GM12865 (cell line): ENCODE data around the gene CRB1.

Experiments used
- DNase-seq: peaks from one replicate; pipeline ENCODE4 v3.0.0; 2010; ENCODE audit warnings: low read depth
- H3K4me3 ChIP-seq: 2 replicates; pipeline ENCODE4 v1.5.1; 2011; ENCODE audit warnings: mild to moderate bottlenecking, low read depth, low read length, control low read depth
- CTCF ChIP-seq: IDR thresholded peaks from 2 replicates; pipeline ENCODE4 v1.5.1; 2011; ENCODE audit warnings: low read length, control low read depth, low read depth, inconsistent platforms; ENCODE audit not compliant: insufficient read depth; ENCODE audit errors: missing control alignments

The CRB1 gene

DNA sequence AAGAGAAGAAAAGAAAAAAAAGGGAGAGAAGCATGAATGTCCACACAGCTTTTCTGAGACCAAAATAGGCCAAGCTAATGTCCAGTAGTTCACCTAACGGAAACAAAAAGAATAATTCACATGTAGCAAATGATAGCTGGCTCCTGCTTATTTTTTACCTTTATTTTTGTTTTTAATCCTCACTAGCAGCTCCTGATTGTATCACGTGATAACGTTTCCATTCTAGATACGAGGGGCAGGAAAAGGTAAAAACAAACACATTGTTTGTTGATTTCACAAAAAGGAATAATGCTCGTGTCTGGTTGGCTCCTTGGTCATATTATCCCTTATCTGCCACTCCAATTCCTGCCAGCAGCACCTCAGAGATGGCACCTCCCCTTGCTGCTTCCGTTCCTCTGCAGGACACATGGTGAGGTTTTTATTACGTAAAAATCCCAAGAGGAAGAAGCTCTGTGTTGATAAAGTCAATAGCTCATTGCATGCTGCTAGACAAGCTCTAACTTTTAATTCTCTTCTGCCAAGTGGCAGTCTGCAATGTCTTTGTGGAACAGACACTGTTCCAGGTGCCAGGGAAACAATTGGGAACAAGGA is 201.7 kb downstream of the CRB1 start:
- H3K4me3 ChIP-seq, result no peak overlapping the region
- no peak for TF ChIP-seq CTCF
- no peak for DNase-seq

- no peak for DNase-seq
- no peak for TF ChIP-seq CTCF
- H3K4me3 ChIP-seq, result no peak overlapping the region
These were observed 202.3 kb downstream of the CRB1 start for GRCh38 chr1:197470330-197470729.

- H3K4me3 ChIP-seq, result no peak overlapping the region
These were observed 203.4 kb downstream of the CRB1 start for GRCh38 chr1:197471248-197471985.

GRCh38 chr1:197472141-197472540 is 204.1 kb downstream of the CRB1 start:
- no peak for TF ChIP-seq CTCF
- H3K4me3 ChIP-seq, result no peak overlapping the region

More at GRCh38 chr1:197471248-197471985, 203.4 kb downstream of the CRB1 start:
- no peak for DNase-seq
- no peak for TF ChIP-seq CTCF

DNA sequence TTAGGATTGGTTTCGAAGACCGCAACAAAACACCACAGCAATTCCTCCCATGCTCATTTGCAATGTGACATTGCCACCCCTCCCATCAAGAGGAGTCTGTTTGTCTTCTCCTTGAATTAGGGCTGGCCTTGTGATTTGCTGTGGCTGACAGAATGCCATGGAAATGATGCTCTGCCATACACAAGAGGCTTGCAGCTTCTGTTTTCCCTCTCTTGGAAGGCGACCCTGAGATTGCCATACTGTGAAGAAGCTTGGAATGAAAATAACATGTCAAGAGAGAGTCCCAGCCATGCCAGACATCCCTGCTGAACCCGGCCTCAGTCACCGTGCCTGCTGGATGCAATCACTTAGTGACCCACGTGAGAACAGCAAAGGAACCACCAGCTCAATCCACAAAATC is 212.4 kb downstream of the CRB1 start:
- DNase-seq, result no peak
- TF ChIP-seq CTCF, result no peak
- H3K4me3 ChIP-seq, result no peak overlapping the region

More at GRCh38 chr1:197472141-197472540, 204.1 kb downstream of the CRB1 start:
- DNase-seq, result no peak

GRCh38 chr1:197481101-197481500 is 213.0 kb downstream of the CRB1 start:
- no peak overlapping the region for H3K4me3 ChIP-seq
- no peak for TF ChIP-seq CTCF
- DNase-seq, result peak; percentile 68
